H9 (cell line): ENCODE data around the gene OARD1. TPM values are rescaled to one million over a fixed set of nuclear protein-coding genes. Genes with fewer than 3 reads are reported as not detected.

Source experiments
- DNase-seq: peaks from one replicate; pipeline ENCODE4 v3.0.0-alpha.2; 2017
- H2AFZ ChIP-seq: one replicate; pipeline ENCODE4 v1.6.1; 2013; ENCODE audit warnings: mild to moderate bottlenecking, low read length, control low read depth, moderate library complexity
- H2AK5ac ChIP-seq: 2 replicates; pipeline ENCODE4 v1.6.1; 2013; ENCODE audit warnings: low read length, control low read depth, mixed read lengths; ENCODE audit not compliant: insufficient read length
- H2BK120ac ChIP-seq: one replicate; pipeline ENCODE4 v1.6.1; 2013; ENCODE audit warnings: low read depth, mild to moderate bottlenecking, low read length, control low read depth, inconsistent platforms; ENCODE audit not compliant: poor library complexity, severe bottlenecking
- H2BK12ac ChIP-seq: 2 replicates; pipeline ENCODE4 v1.6.1; 2013; ENCODE audit warnings: low read length, control low read depth, mixed read lengths, low read depth; ENCODE audit not compliant: insufficient read length
- H2BK15ac ChIP-seq: 2 replicates; pipeline ENCODE4 v1.6.1; 2013; ENCODE audit warnings: low read depth, low read length, control low read depth
- H2BK20ac ChIP-seq: one replicate; pipeline ENCODE4 v1.6.1; 2013; ENCODE audit warnings: low read depth, mild to moderate bottlenecking, low read length, control low read depth, inconsistent platforms; ENCODE audit not compliant: poor library complexity, severe bottlenecking
- H2BK5ac ChIP-seq: 2 replicates; pipeline ENCODE4 v1.6.1; 2013; ENCODE audit warnings: low read length, control low read depth, mixed read lengths; ENCODE audit not compliant: insufficient read length
- H3K14ac ChIP-seq: 2 replicates; pipeline ENCODE4 v1.6.1; 2013; ENCODE audit warnings: low read length, control low read depth; ENCODE audit not compliant: insufficient read depth
- H3K18ac ChIP-seq: 2 replicates; pipeline ENCODE4 v1.6.1; 2013; ENCODE audit warnings: low read depth, mild to moderate bottlenecking, mixed read lengths, low read length, control low read depth; ENCODE audit not compliant: insufficient read length
- H3K23ac ChIP-seq: 2 replicates; pipeline ENCODE4 v1.6.1; 2013; ENCODE audit warnings: low read length, control low read depth, mixed read lengths, low read depth; ENCODE audit not compliant: insufficient read length
- H3K23me2 ChIP-seq: 2 replicates; pipeline ENCODE4 v1.6.1; 2013; ENCODE audit warnings: low read depth, mild to moderate bottlenecking, mixed read lengths, low read length, control low read depth; ENCODE audit not compliant: insufficient read length, poor library complexity, severe bottlenecking
- H3K27ac ChIP-seq: 2 replicates; pipeline ENCODE4 v1.5.1; 2013; ENCODE audit warnings: low read length, control low read depth, mixed read lengths, low read depth; ENCODE audit not compliant: insufficient read length
- H3K27me3 ChIP-seq: 2 replicates; pipeline ENCODE4 v1.6.1; 2013; ENCODE audit warnings: low read length, control low read depth, inconsistent platforms; ENCODE audit not compliant: insufficient read depth
- H3K4ac ChIP-seq: 2 replicates; pipeline ENCODE4 v1.6.1; 2013; ENCODE audit warnings: low read depth, mild to moderate bottlenecking, control low read depth, inconsistent platforms, low read length, moderate library complexity
- H3K4me1 ChIP-seq: 2 replicates; pipeline ENCODE4 v1.6.1; 2013; ENCODE audit warnings: low read length, control low read depth, inconsistent platforms; ENCODE audit not compliant: insufficient read depth
- H3K4me2 ChIP-seq: 2 replicates; pipeline ENCODE4 v1.6.1; 2013; ENCODE audit warnings: low read length, control low read depth, mixed read lengths; ENCODE audit not compliant: insufficient read length, insufficient read depth
- H3K56ac ChIP-seq: 2 replicates; pipeline ENCODE4 v1.6.1; 2013; ENCODE audit warnings: low read depth, mild to moderate bottlenecking, mixed read lengths, low read length, control low read depth; ENCODE audit not compliant: insufficient read length
- H3K79me1 ChIP-seq: 2 replicates; pipeline ENCODE4 v1.6.1; 2013; ENCODE audit warnings: low read depth, mild to moderate bottlenecking, moderate library complexity, low read length, control low read depth, inconsistent platforms; ENCODE audit not compliant: insufficient read depth, poor library complexity, severe bottlenecking
- H3K79me2 ChIP-seq: 2 replicates; pipeline ENCODE4 v1.6.1; 2013; ENCODE audit warnings: low read length, control low read depth, inconsistent platforms; ENCODE audit not compliant: insufficient read depth
- H3K9ac ChIP-seq: 2 replicates; pipeline ENCODE4 v1.6.1; 2013; ENCODE audit warnings: low read length, control low read depth, mixed read lengths; ENCODE audit not compliant: insufficient read length; ENCODE audit errors: extremely low read depth
- H3K9me3 ChIP-seq: one replicate; pipeline ENCODE4 v1.6.1; 2013; ENCODE audit warnings: low read depth, low read length, inconsistent platforms; ENCODE audit not compliant: control insufficient read depth
- H3T11ph ChIP-seq: one replicate; pipeline ENCODE4 v1.6.1; 2013; ENCODE audit warnings: mild to moderate bottlenecking, low read length, control low read depth, inconsistent platforms
- H4K20me1 ChIP-seq: one replicate; pipeline ENCODE4 v1.6.1; 2013; ENCODE audit not compliant: control insufficient read depth, insufficient read length, insufficient read depth
- H4K5ac ChIP-seq: 2 replicates; pipeline ENCODE4 v1.6.1; 2013; ENCODE audit warnings: low read depth, mild to moderate bottlenecking, mixed read lengths, low read length, control low read depth; ENCODE audit not compliant: insufficient read length
- H4K8ac ChIP-seq: replicated peaks from 2 replicates; pipeline ENCODE4 v1.6.1; 2013; ENCODE audit warnings: low read length, control low read depth, mixed read lengths, low read depth; ENCODE audit not compliant: insufficient read length
- H4K91ac ChIP-seq: 2 replicates; pipeline ENCODE4 v1.6.1; 2013; ENCODE audit warnings: low read depth, mild to moderate bottlenecking, moderate library complexity, mixed read lengths, low read length, control low read depth; ENCODE audit not compliant: insufficient read length
- H3K27ac Mint-ChIP-seq, 3 experiments: 2 replicates in 2 of 3; 3 replicates in 1 of 3; pipeline ENCODE4 v1.8.0; 2020 to 2021; ENCODE audit warnings: mixed read lengths in 3 of 3, mild to moderate bottlenecking in 1 of 3, moderate library complexity in 1 of 3
- H3K27me3 Mint-ChIP-seq: 2 replicates; pipeline ENCODE4 v1.8.0; 2021; ENCODE audit warnings: low read depth, mild to moderate bottlenecking, moderate library complexity, mixed read lengths
- H3K36me3 Mint-ChIP-seq, 3 experiments: 2 replicates in 2 of 3; 3 replicates in 1 of 3; pipeline ENCODE4 v1.8.0; 2020 to 2021; ENCODE audit warnings: low read depth in 3 of 3, mixed read lengths in 3 of 3; ENCODE audit not compliant: insufficient read depth in 1 of 3
- H3K4me1 Mint-ChIP-seq, 2 experiments: 2 replicates each; pipeline ENCODE4 v1.8.0; 2020; ENCODE audit warnings: mixed read lengths in 2 of 2
- H3K4me3 Mint-ChIP-seq, 2 experiments: 2 replicates in 1 of 2; 3 replicates in 1 of 2; pipeline ENCODE4 v1.8.0; 2020 to 2021; ENCODE audit warnings: mild to moderate bottlenecking in 2 of 2, mixed read lengths in 2 of 2, moderate library complexity in 1 of 2
- H3K9me3 Mint-ChIP-seq, 2 experiments: 2 replicates in 1 of 2; 3 replicates in 1 of 2; pipeline ENCODE4 v1.8.0; 2020; ENCODE audit warnings: mild to moderate bottlenecking in 2 of 2, mixed read lengths in 2 of 2, moderate library complexity in 1 of 2
- CTCF ChIP-seq: fragments of 200-600 bp; sonication (generic); conservative IDR thresholded peaks from 3 replicates; pipeline ENCODE4 v1.8.0; 2021; ENCODE audit warnings: antibody characterized with exemption, mild to moderate bottlenecking
- WGBS: extraction: QIAGEN DNeasy Blood & Tissue Kit; methylation state at CpG from one replicate; pipeline ENCODE4 v1.1.7; 2013; ENCODE audit warnings: missing lambda C conversion rate, low lambda C conversion rate, mixed read lengths; ENCODE audit not compliant: insufficient read length; ENCODE audit errors: extremely low coverage; 5-methylcytosine and 5-hydroxymethylcytosine counted together
- total RNA-seq: library from RNA; stranded (reverse); gene quantifications from 2 replicates; pipeline ENCODE4 v1.2.1, GENCODE V29; 2021

The OARD1 gene
- total RNA-seq, 1 experiment from 2014 or later, result 36.6 TPM

- DNase-seq, result no peak
- Histone ChIP-seq H3K4ac (no peak overlapping the region), H3K56ac (no peak overlapping the region), H3K27me3 (no peaks in the 10 kb centered on the region), H3K23ac (no peak overlapping the region), H2BK12ac (no peak overlapping the region), H3K79me1 (no peaks in the 10 kb centered on the region), H2AK5ac (no peak overlapping the region), H3K14ac (no peak overlapping the region), H3K79me2 (no peaks in the 10 kb centered on the region), H3K18ac (no peak overlapping the region), H3K4me2 (no peak overlapping the region), H3K27ac (no peak overlapping the region), H3K9me3 (no peaks in the 10 kb centered on the region), H2BK120ac (no peak overlapping the region), H3K4me1 (0 out of 2 replicates have a peak, but pooled peaks cover 4% of the 10 kb centered on the region), H2BK20ac (no peak overlapping the region), H4K20me1 (no peaks in the 10 kb centered on the region), H2BK5ac (no peak overlapping the region), H2AFZ (no peak overlapping the region), H3T11ph (no peak overlapping the region), H4K8ac (no peak overlapping the region), H2BK15ac (no peak overlapping the region), H4K91ac (no peak overlapping the region), H4K5ac (no peak overlapping the region), H3K23me2 (no peaks in the 10 kb centered on the region), H3K9ac (no peak overlapping the region)
- H3K4me3 Mint-ChIP-seq, result no peak overlapping the region
- H3K36me3 Mint-ChIP-seq, result peaks cover 2 to 39% (median 31%) of the 10 kb centered on the region in 3 experiments; a peak in 5 of 7 replicates
- WGBS, result no CpG with 5 or more reads among the region's 2 CpGs
- H3K9me3 Mint-ChIP-seq, result no peaks in the 10 kb centered on the region
- no peak overlapping the region for H3K27ac Mint-ChIP-seq
- H3K27me3 Mint-ChIP-seq, result no peaks in the 10 kb centered on the region
- H3K4me1 Mint-ChIP-seq, result peaks cover 7 to 15% of the 10 kb centered on the region in 2 experiments
- TF ChIP-seq CTCF, result no peak
These were observed 8.3 kb downstream of the OARD1 start for GRCh38 chr6:41063884-41064285.
